GM23248 (cell line): ENCODE measurements around the gene DPP9. TPM values are rescaled to one million over a fixed set of nuclear protein-coding genes. Genes with fewer than 3 reads are reported as not detected.

Experiments
- DNase-seq: peaks from one replicate; pipeline ENCODE4 v3.0.0-alpha.2; 2015
- H2AFZ ChIP-seq: fragments of 200-600 bp; sonication (generic); 2 replicates; pipeline ENCODE4 v1.6.1; 2016; ENCODE audit warnings: antibody characterized with exemption
- H3F3A ChIP-seq: fragments of 200-600 bp; sonication (generic); 2 replicates; pipeline ENCODE4 v1.6.1; 2016; ENCODE audit warnings: mild to moderate bottlenecking, antibody characterized with exemption, mixed run types; ENCODE audit not compliant: insufficient read depth
- H3K27ac ChIP-seq: fragments of 200-600 bp; sonication (generic); 2 replicates; pipeline ENCODE4 v1.5.1; 2016; ENCODE audit warnings: mild to moderate bottlenecking
- H3K27me3 ChIP-seq: fragments of 200-600 bp; sonication (generic); replicated peaks from 2 replicates; pipeline ENCODE4 v1.6.1; 2016; ENCODE audit warnings: mild to moderate bottlenecking; ENCODE audit not compliant: insufficient read depth
- H3K36me3 ChIP-seq: fragments of 200-600 bp; sonication (generic); 2 replicates; pipeline ENCODE4 v1.6.1; 2016; ENCODE audit warnings: low read depth, mild to moderate bottlenecking
- H3K4me1 ChIP-seq: fragments of 200-600 bp; sonication (generic); 2 replicates; pipeline ENCODE4 v1.6.1; 2016; ENCODE audit warnings: mild to moderate bottlenecking; ENCODE audit not compliant: insufficient read depth
- H3K4me2 ChIP-seq: fragments of 200-600 bp; sonication (generic); one replicate; pipeline ENCODE4 v1.6.1; 2016; ENCODE audit warnings: mild to moderate bottlenecking; ENCODE audit not compliant: unreplicated experiment
- H3K4me3 ChIP-seq: fragments of 200-600 bp; sonication (generic); 2 replicates; pipeline ENCODE4 v1.5.1; 2016; ENCODE audit warnings: mild to moderate bottlenecking
- H3K79me2 ChIP-seq: fragments of 200-600 bp; sonication (generic); 2 replicates; pipeline ENCODE4 v1.6.1; 2016; ENCODE audit warnings: mild to moderate bottlenecking; ENCODE audit not compliant: insufficient read depth
- H3K9ac ChIP-seq: fragments of 200-600 bp; sonication (generic); 2 replicates; pipeline ENCODE4 v1.6.1; 2016; ENCODE audit warnings: mild to moderate bottlenecking
- H3K9me2 ChIP-seq: fragments of 200-600 bp; sonication (generic); 2 replicates; pipeline ENCODE4 v1.6.1; 2016; ENCODE audit warnings: mixed run types, mild to moderate bottlenecking, moderate library complexity; ENCODE audit not compliant: insufficient read depth
- H3K9me3 ChIP-seq: fragments of 200-600 bp; sonication (generic); one replicate; pipeline ENCODE4 v1.6.1; 2017; ENCODE audit warnings: low read depth
- H4K20me1 ChIP-seq: fragments of 200-600 bp; sonication (generic); 2 replicates; pipeline ENCODE4 v1.6.0; 2016; ENCODE audit not compliant: insufficient read depth
- EZH2 ChIP-seq: fragments of 200-600 bp; sonication (generic); IDR thresholded peaks from 2 replicates; pipeline ENCODE4 v1.6.1; 2018; ENCODE audit warnings: antibody characterized with exemption, mild to moderate bottlenecking; ENCODE audit not compliant: insufficient read depth, poor library complexity, severe bottlenecking
- EZH2phosphoT487 ChIP-seq: fragments of 200-600 bp; sonication (generic); IDR thresholded peaks from 2 replicates; pipeline ENCODE4 v1.6.1; 2018; ENCODE audit warnings: antibody characterized with exemption, moderate library complexity, mild to moderate bottlenecking, low read depth; ENCODE audit not compliant: insufficient read depth
- WGBS, 2 experiments: methylation state at CpG; one replicate each; pipeline ENCODE4 v1.1.6; 2015 to 2017; ENCODE audit warnings: low lambda C conversion rate in 2 of 2, low coverage in 1 of 2; ENCODE audit errors: missing lambda C conversion rate in 2 of 2; 5-methylcytosine and 5-hydroxymethylcytosine counted together
- in situ Hi-C: fragments of 300-500 bp; cut with MboI; formaldehyde crosslinking; loops from 2 replicates; pipeline ENCODE4 v1.15.0; 2020
- polyA plus RNA-seq: library from polyadenylated mRNA; unstranded; fragments of >200 nt; fragmentation: Nextera tagmentation; extraction: Ambion mirVana; gene quantifications from 2 replicates; pipeline ENCODE4 v1.2.1, GENCODE V29; 2016
- total RNA-seq: library from RNA; depleted of rRNA; stranded (reverse); fragments of >200 nt; shearing (Covaris generic); gene quantifications from 2 replicates; pipeline ENCODE4 v1.2.3, GENCODE V29; 2014

Gene DPP9
- total and polyA plus RNA-seq, 2 experiments from 2014 or later: 33.0 to 50.3 TPM

GRCh38 chr19:4656102-4656501 is 67.5 kb downstream of the DPP9 start:
- Histone ChIP-seq H3K9ac (no peak overlapping the region), H3K4me1 (no peaks in the 10 kb centered on the region), H3K4me3 (no peak overlapping the region), H3K9me3 (no peaks in the 10 kb centered on the region), H4K20me1 (no peaks in the 10 kb centered on the region), H3K4me2 (no peak overlapping the region), H3K9me2 (no peaks in the 10 kb centered on the region), H2AFZ (no peak overlapping the region), H3F3A (0 out of 2 replicates have a peak, but pooled peaks cover 4% of the 10 kb centered on the region), H3K27me3 (no peaks in the 10 kb centered on the region), H3K36me3 (peaks cover 18% of the 10 kb centered on the region; the same call in 1 of the 2 replicates), H3K27ac (no peak overlapping the region), H3K79me2 (no peaks in the 10 kb centered on the region)
- no peak for TF ChIP-seq EZH2phosphoT487
- no peak for TF ChIP-seq EZH2
- no peak for DNase-seq
- in situ Hi-C loops: no loop called here
- WGBS, 2 experiments: 60 to 61% methylated on average over 8 of the region's 8 CpGs

DNA sequence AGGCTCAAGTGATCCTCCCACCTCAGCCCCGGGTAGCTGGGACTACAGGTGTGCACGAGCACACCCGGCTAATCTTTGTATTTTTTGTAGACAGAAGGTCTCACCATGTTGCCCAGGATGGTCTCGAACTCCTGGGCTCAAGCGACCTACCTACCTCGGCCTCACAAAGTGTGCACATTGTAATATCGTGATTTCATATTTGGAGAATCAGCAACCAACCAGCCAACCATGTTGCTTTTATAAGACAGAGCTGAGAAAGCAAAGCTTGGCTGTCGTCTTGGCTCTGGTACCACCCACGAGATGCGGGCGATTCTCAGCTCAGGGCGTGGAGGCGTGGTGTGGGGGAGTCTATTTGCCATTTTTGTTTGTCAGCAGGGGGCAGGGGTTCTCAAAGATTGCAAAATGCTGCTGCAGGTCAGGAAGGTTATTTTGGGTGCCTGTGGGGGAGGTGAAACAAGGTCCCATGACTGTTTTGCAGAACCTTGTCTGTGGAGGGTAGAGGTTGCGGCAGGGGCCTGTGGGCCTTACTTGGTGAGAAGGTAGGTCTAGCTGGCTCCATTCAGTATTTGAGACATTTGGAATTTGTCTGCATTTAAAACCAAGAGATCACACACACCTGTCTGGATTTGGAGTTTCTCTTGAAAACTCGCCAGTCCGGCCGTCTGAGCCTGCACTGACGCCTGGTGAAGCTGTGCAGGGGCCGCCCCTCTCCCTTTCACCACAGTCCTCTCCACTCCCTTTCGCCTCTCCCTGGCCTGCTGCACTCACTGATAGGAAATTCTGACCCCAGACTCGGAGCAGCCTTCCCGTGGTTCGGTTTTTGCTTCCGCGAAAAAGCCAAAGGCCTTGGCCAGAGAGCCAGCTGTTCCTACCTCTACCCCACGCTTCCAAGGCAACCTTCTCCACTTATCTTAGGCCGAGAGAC is 68.9 kb downstream of the DPP9 start:
- Histone ChIP-seq H3K79me2 (no peaks in the 10 kb centered on the region), H3K9me3 (no peaks in the 10 kb centered on the region), H3K27me3 (no peaks in the 10 kb centered on the region), H3K9ac (no peak overlapping the region), H3F3A (0 out of 2 replicates have a peak, but pooled peaks cover 4% of the 10 kb centered on the region), H3K4me1 (no peaks in the 10 kb centered on the region), H4K20me1 (no peaks in the 10 kb centered on the region), H3K4me3 (no peak overlapping the region), H3K9me2 (no peaks in the 10 kb centered on the region), H2AFZ (no peak overlapping the region), H3K4me2 (no peak overlapping the region), H3K27ac (no peak overlapping the region), H3K36me3 (peaks cover 10% of the 10 kb centered on the region; the same call in 1 of the 2 replicates)
- no peak for DNase-seq
- in situ Hi-C loops: no loop called here
- WGBS, 2 experiments: 84% methylated on average over 26 to 27 of the region's 27 CpGs
- no peak for TF ChIP-seq EZH2
- no peak for TF ChIP-seq EZH2phosphoT487

DNA sequence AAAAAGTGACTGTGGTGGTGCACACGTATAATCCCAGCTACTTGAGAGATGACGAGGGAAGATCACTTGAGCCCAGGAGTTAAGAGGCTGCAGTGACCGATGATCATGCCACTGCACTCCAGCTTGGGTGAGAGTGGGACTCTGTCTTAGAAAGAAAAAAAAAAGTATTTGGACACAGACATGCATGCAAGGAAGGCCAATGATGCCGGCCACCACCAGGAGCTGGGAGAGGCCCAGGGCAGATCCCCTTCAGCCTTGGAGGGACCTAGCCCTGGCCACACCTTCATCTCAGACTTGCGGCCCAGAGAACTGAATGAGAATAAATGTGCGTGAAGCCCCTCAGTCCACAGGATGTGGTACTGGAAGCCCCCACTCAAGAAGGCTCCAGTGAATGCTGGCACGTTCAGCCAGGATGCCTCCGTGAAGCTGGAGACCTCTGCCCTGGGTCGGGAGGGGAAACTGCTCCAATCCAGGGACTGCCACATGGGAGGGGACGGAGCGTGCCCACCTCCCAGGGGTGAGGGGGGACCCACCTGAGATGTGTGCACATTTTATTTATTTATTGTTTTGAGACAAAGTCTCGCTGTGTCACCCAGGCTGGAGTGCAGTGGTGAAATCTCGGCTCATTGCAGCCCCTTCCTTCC is 69.7 kb downstream of the DPP9 start:
- H3K27me3 ChIP-seq: no peaks in the 10 kb centered on the region
- H3K4me3 ChIP-seq: no peak overlapping the region
- peaks cover 3% of the 10 kb centered on the region; the same call in 1 of the 2 replicates for H3K36me3 ChIP-seq
- H3K4me2 ChIP-seq: no peak overlapping the region
- H3K79me2 ChIP-seq: no peaks in the 10 kb centered on the region
- H3K27ac ChIP-seq: no peak overlapping the region
- no peak overlapping the region for H3K9ac ChIP-seq
- no peak overlapping the region for H2AFZ ChIP-seq
- H3K9me2 ChIP-seq: no peaks in the 10 kb centered on the region
- H3K9me3 ChIP-seq: no peaks in the 10 kb centered on the region
- 0 out of 2 replicates have a peak, but pooled peaks cover 4% of the 10 kb centered on the region for H3F3A ChIP-seq
- H4K20me1 ChIP-seq: no peaks in the 10 kb centered on the region
- in situ Hi-C loops: no loop called here
- no peak for TF ChIP-seq EZH2
- DNase-seq: no peak
- no peaks in the 10 kb centered on the region for H3K4me1 ChIP-seq
- 75 to 77% methylated on average over 13 of the region's 13 CpGs for WGBS, 2 experiments

DNA sequence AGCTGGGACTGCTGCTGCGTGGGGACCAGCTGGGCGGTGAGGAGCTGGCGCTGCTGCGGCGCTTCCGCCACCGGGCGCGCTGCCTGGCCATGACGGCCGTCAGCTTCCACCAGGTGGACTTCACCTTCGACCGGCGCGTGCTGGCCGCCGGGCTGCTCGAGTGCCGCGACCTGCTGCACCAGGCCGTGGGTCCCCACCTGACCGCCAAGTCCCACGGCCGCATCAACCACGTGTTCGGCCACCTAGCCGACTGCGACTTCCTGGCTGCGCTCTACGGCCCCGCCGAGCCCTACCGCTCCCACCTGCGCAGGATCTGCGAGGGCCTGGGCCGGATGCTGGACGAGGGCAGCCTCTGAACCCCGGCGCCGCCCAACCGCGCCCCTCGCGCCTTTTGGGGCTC is 71.6 kb downstream of the DPP9 start:
- Histone ChIP-seq H3K4me1 (no peaks in the 10 kb centered on the region), H3K9ac (no peak overlapping the region), H3K79me2 (no peaks in the 10 kb centered on the region), H3K4me3 (no peak overlapping the region), H3K4me2 (no peak overlapping the region), H4K20me1 (no peaks in the 10 kb centered on the region), H2AFZ (no peak overlapping the region), H3K9me3 (no peaks in the 10 kb centered on the region), H3K9me2 (no peaks in the 10 kb centered on the region), H3K27ac (no peak overlapping the region), H3K27me3 (no peaks in the 10 kb centered on the region), H3F3A (0 out of 2 replicates have a peak, but pooled peaks cover 4% of the 10 kb centered on the region), H3K36me3 (no peaks in the 10 kb centered on the region)
- in situ Hi-C loops: no loop called here
- TF ChIP-seq EZH2phosphoT487: no peak
- TF ChIP-seq EZH2: no peak
- no peak for DNase-seq
- WGBS, 2 experiments: 96 to 97% methylated on average over 44 of the region's 44 CpGs
